CD4-positive, alpha-beta T cell treated with Interleukin-1 beta for 1 hour (primary cell): ENCODE measurements around the gene DMTF1.
"Not testable (repeated sequence)": the region's sequence is repeated elsewhere in the genome, so short reads cannot be mapped to it uniquely, and the experiment has no call there.

Source experiments
- DNase-seq, 2 donors: peaks; one replicate each; pipeline ENCODE4 v3.0.0-alpha.2; 2020 to 2022

DMTF1 gene

GRCh38 chr7:87152112-87152896 is at the start of gene DMTF1:
Gene DMTF1, plus strand, starts transcription at chr7:87152453. Its CDS starts 12,489 bp downstream, at chr7:87164942.
- peak; percentile 86 to 88 for DNase-seq

GRCh38 chr7:87105401-87105800 is 46.9 kb upstream of the DMTF1 start:
- DNase-seq = no peak

GRCh38 chr7:87106974-87107612 is 45.2 kb upstream of the DMTF1 start:
- no peak for DNase-seq

GRCh38 chr7:87107949-87108776 is 44.1 kb upstream of the DMTF1 start:
- DNase-seq = no peak

GRCh38 chr7:87110778-87111177 is 41.5 kb upstream of the DMTF1 start:
- no peak for DNase-seq

- no peak for DNase-seq
These were observed 40.4 kb upstream of the DMTF1 start for GRCh38 chr7:87111877-87112276.

- no peak for DNase-seq
These were observed 39.2 kb upstream of the DMTF1 start for GRCh38 chr7:87113077-87113476.

- DNase-seq = not testable (repeated sequence)
These were observed 38.3 kb upstream of the DMTF1 start for GRCh38 chr7:87113904-87114303.

- DNase-seq = not testable (repeated sequence)
These were observed 36.5 kb upstream of the DMTF1 start for GRCh38 chr7:87115772-87116171.

- no peak for DNase-seq
These were observed 35.9 kb upstream of the DMTF1 start for GRCh38 chr7:87116315-87116714.

- no peak for DNase-seq
These were observed 32.7 kb upstream of the DMTF1 start for GRCh38 chr7:87119581-87119980.

GRCh38 chr7:87123105-87123504 is 29.1 kb upstream of the DMTF1 start:
- DNase-seq = no peak

- no peak for DNase-seq
These were observed 25.2 kb upstream of the DMTF1 start for GRCh38 chr7:87127019-87127418.

GRCh38 chr7:87128861-87129267 is 23.4 kb upstream of the DMTF1 start:
- DNase-seq = no peak

- DNase-seq = no peak
These were observed 22.9 kb upstream of the DMTF1 start for GRCh38 chr7:87129332-87129731.

- DNase-seq = no peak
These were observed 22.4 kb upstream of the DMTF1 start for GRCh38 chr7:87129848-87130247.

- no peak for DNase-seq
These were observed 20.5 kb upstream of the DMTF1 start for GRCh38 chr7:87131771-87132170.

- no peak for DNase-seq
These were observed 15.0 kb upstream of the DMTF1 start for GRCh38 chr7:87137271-87137670.

- no peak for DNase-seq
These were observed 12.7 kb upstream of the DMTF1 start for GRCh38 chr7:87139514-87139913.

GRCh38 chr7:87140271-87140748 is 11.9 kb upstream of the DMTF1 start:
- DNase-seq = no peak

GRCh38 chr7:87144173-87144657 is 8.0 kb upstream of the DMTF1 start:
- DNase-seq = no peak

GRCh38 chr7:87146740-87147386 is 5.4 kb upstream of the DMTF1 start:
- no peak for DNase-seq

- no peak for DNase-seq
These were observed 4.8 kb upstream of the DMTF1 start for GRCh38 chr7:87147500-87147899.
